ENCODE measurements around the gene DNAL1. TPM values are rescaled to one million over a fixed set of nuclear protein-coding genes. Genes with fewer than 3 reads are reported as not detected.
"Not testable (repeated sequence)": the region's sequence is repeated elsewhere in the genome, so short reads cannot be mapped to it uniquely, and the experiment has no call there.

Gene DNAL1
- total RNA-seq, 1 donor from 2014 or later: 1.5 TPM

- no peaks in the 10 kb centered on the region for H3K27me3 ChIP-seq
- TF ChIP-seq CTCF (IDR thresholded peaks at IDR 0.05): no peak
- no peaks in the 10 kb centered on the region for H3K4me1 ChIP-seq
- no peaks in the 10 kb centered on the region for H3K36me3 ChIP-seq
- no peak overlapping the region for H3K27ac ChIP-seq
- H3K9me3 ChIP-seq: no peaks in the 10 kb centered on the region
- no peak for DNase-seq (ENCODE audit: low spot score in 2 of 2)
- intact Hi-C loops (cut with DNase I): loop anchor here (5.0 kb wide), 1 partner anchor 138 kb away; the partner anchor contains the start of gene RIOX1
- H3K4me3 ChIP-seq: no peak overlapping the region
Observed at GRCh38 chr14:73630009-73630780, 14.6 kb upstream of the DNAL1 start.

GRCh38 chr14:73633116-73634010 lies 11.4 kb upstream of the DNAL1 start:
- Histone ChIP-seq H3K27ac (peak overlapping the region; percentile 30 to 72), H3K4me1 (no peaks in the 10 kb centered on the region), H3K36me3 (no peaks in the 10 kb centered on the region), H3K4me3 (peak overlapping the region; percentile 43 to 82), H3K9me3 (no peaks in the 10 kb centered on the region), H3K27me3 (no peaks in the 10 kb centered on the region)
- TF ChIP-seq CTCF (IDR thresholded peaks at IDR 0.05): peak; percentile 83 to 87 (median 84)
- intact Hi-C loops (cut with DNase I): loop anchor here (1.0 to 5.0 kb wide), 3 partner anchors 63 to 141 kb away; partner anchors contain the start of gene RIOX1
- peak in 1 of 2 donors; percentile 83 for DNase-seq (ENCODE audit: low spot score in 2 of 2)

DNA sequence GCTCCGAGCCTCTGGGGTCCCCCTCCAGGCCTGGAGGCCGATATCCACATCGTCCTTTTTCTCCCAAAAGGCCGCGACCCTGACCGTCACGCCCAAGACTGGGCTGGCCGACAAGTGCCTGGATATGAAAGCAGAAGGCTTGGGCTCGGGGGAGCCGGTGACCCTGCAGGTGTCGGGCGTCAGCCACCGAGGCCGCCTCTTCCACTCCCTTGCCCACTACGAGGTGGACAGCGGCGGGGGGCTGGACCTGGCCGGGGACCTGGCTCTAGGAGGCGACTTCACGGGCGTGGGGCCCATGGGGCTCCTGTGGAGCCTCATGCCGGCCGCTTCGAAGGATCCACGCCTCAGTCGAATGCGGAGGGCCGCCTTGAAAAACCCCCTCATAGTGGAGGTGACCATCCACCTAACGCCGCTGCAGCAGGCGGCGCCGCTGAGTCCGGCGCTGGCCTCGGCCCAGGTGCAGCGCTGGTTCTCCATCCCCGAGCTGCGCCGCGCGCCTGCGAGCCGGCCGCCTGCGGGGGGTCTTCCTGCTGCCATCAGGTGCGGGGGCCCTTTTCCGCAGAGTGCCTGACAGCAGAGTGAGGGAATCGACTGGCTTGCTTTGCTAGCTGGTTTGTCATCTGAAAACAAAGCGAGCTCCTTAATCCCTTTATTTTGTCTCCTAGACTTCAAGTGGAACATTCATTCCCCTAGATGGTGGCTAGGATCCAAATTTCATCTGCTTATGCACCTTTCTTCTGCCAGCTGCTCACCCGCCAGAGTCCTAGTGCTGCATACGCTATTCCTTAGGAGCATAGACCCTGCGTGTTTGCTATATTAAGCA lies 10.6 kb upstream of the DNAL1 start:
- intact Hi-C loops (cut with DNase I): loop anchor here (5.0 kb wide), 1 partner anchor 142 kb away; the partner anchor contains the start of gene RIOX1

DNA sequence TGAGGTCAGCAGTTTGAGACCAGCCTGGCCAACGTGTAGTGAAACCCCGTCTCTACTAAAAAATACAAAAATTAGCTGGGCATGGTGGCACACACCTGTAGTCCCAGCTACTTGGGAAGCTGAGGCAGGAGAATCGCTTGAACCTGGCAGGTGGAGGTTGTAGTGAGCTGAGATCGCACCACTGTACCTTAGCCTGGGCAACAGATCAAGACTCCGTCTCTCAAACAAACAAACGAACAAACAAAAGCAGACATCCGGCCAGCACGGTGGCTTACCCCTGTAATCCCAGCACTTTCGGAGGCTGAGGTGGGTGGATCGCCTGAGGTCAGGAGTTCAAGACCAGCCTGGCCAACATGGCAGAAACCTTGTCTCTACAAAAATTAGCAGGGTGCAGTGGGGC lies 8.4 kb upstream of the DNAL1 start:
- H3K9me3 ChIP-seq; intact Hi-C loops (cut with DNase I); H3K36me3 ChIP-seq; H3K4me1 ChIP-seq; H3K4me3 ChIP-seq; H3K27me3 ChIP-seq: not testable (repeated sequence)
- H3K27ac ChIP-seq: peak overlapping the region in 1 of 2 donors; percentile 10
- peak in 1 of 2 donors; percentile 30 for DNase-seq (ENCODE audit: low spot score in 2 of 2)

More for the DNA sequence above, 10.6 kb upstream of the DNAL1 start:
- Histone ChIP-seq H3K4me3 (peak overlapping the region; percentile 43 to 82), H3K9me3 (no peaks in the 10 kb centered on the region), H3K36me3 (no peaks in the 10 kb centered on the region), H3K27me3 (no peaks in the 10 kb centered on the region), H3K4me1 (peaks cover 0 to 2% of the 10 kb centered on the region in 2 donors), H3K27ac (peak overlapping the region; percentile 30 to 72)
- peak in 1 of 2 donors; percentile 66 for DNase-seq (ENCODE audit: low spot score in 2 of 2)
- peak; percentile 34 to 64 (median 46) for TF ChIP-seq CTCF (IDR thresholded peaks at IDR 0.05)

DNA sequence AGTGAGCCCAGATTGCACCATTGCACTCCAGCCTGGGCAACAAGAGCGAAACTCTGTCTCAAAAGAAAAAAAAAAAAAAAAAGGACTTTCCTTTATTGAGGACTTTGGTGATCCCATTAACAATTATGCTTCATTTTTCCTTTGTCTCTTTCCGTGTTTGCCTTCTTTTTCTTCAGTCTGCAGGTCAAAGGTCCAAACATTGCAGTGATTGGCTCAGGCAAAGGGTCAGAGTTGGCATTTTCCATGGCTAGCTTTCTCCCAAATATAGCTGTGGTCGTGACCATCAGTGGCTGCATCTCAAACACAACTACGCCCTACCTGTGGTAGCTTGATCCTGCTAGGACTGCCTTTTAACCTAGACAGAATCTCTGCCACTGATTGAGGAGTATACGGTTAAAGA lies 7.0 kb upstream of the DNAL1 start:
- Histone ChIP-seq H3K9me3 (no peaks in the 10 kb centered on the region), H3K27ac (no peak overlapping the region), H3K4me3 (no peak overlapping the region), H3K4me1 (peaks cover 0 to 2% of the 10 kb centered on the region in 2 donors), H3K36me3 (no peaks in the 10 kb centered on the region), H3K27me3 (no peaks in the 10 kb centered on the region)
- intact Hi-C loops (cut with DNase I): no loop called here
- TF ChIP-seq CTCF (IDR thresholded peaks at IDR 0.05): no peak
- no peak for DNase-seq (ENCODE audit: low spot score in 2 of 2)

All from ascending aorta (tissue), 2 donors.